ENCODE data around the gene HSFX3. TPM values are rescaled to one million over a fixed set of nuclear protein-coding genes. Genes with fewer than 3 reads are reported as not detected.

Gene HSFX3
- total RNA-seq, 1 donor from 2014 or later: not detected

DNA sequence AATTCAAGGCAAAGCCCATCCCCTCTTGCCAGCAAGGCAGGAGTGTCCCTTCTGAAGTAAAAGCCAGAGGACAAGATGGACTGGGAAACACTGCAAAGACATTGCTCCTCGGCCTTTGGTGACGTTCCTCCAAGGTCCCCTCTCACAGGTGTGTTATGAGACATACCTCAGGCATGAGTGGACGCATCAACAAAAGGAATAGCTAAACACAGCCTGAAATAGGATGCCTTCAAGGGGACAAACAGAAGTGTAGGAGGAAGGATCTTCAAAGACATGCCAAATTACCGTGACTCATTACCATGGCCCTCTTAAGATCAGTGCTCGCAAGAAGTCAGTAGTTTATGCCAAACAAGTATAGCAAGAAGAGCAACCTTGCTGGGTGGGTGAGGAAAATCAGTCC, 38.6 kb downstream of the HSFX3 start:
- TF ChIP-seq, protein P1, sequence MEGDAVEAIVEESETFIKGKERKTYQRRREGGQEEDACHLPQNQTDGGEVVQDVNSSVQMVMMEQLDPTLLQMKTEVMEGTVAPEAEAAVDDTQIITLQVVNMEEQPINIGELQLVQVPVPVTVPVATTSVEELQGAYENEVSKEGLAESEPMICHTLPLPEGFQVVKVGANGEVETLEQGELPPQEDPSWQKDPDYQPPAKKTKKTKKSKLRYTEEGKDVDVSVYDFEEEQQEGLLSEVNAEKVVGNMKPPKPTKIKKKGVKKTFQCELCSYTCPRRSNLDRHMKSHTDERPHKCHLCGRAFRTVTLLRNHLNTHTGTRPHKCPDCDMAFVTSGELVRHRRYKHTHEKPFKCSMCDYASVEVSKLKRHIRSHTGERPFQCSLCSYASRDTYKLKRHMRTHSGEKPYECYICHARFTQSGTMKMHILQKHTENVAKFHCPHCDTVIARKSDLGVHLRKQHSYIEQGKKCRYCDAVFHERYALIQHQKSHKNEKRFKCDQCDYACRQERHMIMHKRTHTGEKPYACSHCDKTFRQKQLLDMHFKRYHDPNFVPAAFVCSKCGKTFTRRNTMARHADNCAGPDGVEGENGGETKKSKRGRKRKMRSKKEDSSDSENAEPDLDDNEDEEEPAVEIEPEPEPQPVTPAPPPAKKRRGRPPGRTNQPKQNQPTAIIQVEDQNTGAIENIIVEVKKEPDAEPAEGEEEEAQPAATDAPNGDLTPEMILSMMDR (IDR thresholded peaks at IDR 0.05; ENCODE audit: insufficient read depth, low read length, severe bottlenecking): no peak
- H3K36me3 ChIP-seq (ENCODE audit: control insufficient read depth, insufficient read depth, low read length): no peaks in the 10 kb centered on the region
- no peak overlapping the region for H3K4me3 ChIP-seq (ENCODE audit: low read depth, low read length)
- H3K27me3 ChIP-seq (ENCODE audit: control insufficient read depth, insufficient read depth, low read length): no peaks in the 10 kb centered on the region
- FAIRE-seq (peak; percentile 84), DNase-seq (ENCODE audit: low read depth) (peak; percentile 74)

DNA sequence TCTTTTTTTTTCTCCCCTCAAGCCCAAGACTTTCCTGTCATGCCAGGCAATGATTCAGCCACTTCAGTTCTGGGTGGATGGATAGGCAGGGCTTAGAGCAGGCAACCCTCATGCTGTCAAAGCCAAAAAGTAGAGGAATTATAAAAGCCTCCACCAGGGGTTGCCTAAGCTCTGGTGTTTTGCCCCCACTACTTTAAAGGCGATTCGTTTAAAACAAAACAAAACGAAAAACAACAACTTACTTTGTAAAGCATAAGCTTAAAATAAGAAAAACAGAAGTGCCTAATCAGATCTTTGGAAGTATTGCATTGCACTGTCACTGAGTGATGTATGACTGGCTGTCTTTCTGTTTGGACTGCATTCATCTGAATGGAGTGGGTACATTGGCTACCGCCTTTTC, 39.3 kb downstream of the HSFX3 start:
- Histone ChIP-seq H3K4me3 (ENCODE audit: low read depth, low read length) (no peak overlapping the region), H3K27me3 (ENCODE audit: control insufficient read depth, insufficient read depth, low read length) (no peaks in the 10 kb centered on the region), H3K36me3 (ENCODE audit: control insufficient read depth, insufficient read depth, low read length) (no peaks in the 10 kb centered on the region)
- TF ChIP-seq, protein P1 (IDR thresholded peaks at IDR 0.05; ENCODE audit: insufficient read depth, low read length, severe bottlenecking): peak; percentile 22
- DNase-seq (ENCODE audit: low read depth) (peak; percentile 61), FAIRE-seq (no peak)

DNA sequence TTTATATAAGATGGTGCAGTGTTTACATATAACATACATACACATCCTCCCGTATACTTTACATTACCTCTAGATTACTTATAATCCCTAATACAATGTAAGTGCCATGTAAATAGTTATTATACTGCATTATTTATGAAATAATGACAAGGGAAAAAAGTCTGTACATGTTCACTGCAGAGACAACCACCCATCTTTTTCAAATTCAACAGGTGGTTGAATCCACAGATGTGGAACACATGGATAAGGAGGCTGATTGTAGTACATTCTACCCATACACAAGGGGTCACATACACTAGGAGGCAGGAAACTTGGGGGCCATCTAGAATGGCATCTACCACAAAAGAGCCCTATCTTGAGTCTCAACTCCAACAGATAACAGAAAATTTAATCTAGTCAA, 41.3 kb downstream of the HSFX3 start:
- no peaks in the 10 kb centered on the region for H3K36me3 ChIP-seq (ENCODE audit: control insufficient read depth, insufficient read depth, low read length)
- H3K27me3 ChIP-seq (ENCODE audit: control insufficient read depth, insufficient read depth, low read length): no peaks in the 10 kb centered on the region
- DNase-seq (ENCODE audit: low read depth) (no peak), FAIRE-seq (no peak)
- TF ChIP-seq, protein P1 (IDR thresholded peaks at IDR 0.05; ENCODE audit: insufficient read depth, low read length, severe bottlenecking): no peak
- no peak overlapping the region for H3K4me3 ChIP-seq (ENCODE audit: low read depth, low read length)

DNA sequence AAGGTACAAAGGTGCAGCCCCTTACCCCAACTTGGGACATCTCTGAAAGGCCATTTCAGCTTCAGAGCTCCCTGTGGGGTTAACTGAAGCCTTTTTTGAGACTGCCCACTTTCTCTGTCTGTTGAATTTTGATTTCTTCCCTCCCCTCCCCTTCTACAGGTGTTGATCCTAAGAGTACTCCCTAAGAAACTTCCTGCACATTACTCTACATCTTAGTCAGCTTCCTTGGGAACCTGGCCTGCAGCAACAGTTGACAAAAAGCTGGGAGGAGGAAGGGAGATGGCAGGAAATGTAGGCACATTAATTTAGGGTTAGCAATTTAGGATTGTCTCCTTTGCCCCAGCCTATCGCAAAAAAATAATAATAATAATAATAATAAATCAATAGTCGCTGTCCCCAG, 43.4 kb downstream of the HSFX3 start:
- DNase-seq (ENCODE audit: low read depth) (peak; percentile 59), FAIRE-seq (no peak)
- H3K36me3 ChIP-seq (ENCODE audit: control insufficient read depth, insufficient read depth, low read length): peaks cover 2% of the 10 kb centered on the region
- no peaks in the 10 kb centered on the region for H3K27me3 ChIP-seq (ENCODE audit: control insufficient read depth, insufficient read depth, low read length)
- TF ChIP-seq, protein P1 (IDR thresholded peaks at IDR 0.05; ENCODE audit: insufficient read depth, low read length, severe bottlenecking): no peak
- no peak overlapping the region for H3K4me3 ChIP-seq (ENCODE audit: low read depth, low read length)

DNA sequence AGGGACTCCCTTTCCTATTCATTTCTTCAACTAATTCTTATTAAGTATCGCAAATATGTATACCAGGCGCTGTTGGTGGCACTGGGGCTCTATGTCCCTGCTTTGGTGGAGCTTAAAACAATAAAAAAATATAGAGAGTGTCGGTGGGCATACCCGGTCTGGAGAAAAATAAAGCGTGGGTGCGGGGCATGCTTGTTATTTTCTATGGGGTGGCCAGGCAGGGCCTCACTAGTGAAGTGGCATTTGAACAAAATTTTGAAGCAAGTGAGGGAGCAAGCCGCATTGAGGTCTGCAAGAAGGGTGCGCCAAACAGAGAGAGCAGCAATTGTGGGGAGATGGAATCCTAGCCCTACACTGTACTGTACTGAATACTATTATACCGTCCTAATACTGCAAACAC, 44.1 kb downstream of the HSFX3 start:
- TF ChIP-seq, protein P1 (IDR thresholded peaks at IDR 0.05; ENCODE audit: insufficient read depth, low read length, severe bottlenecking): no peak
- DNase-seq (ENCODE audit: low read depth): no peak
- H3K36me3 ChIP-seq (ENCODE audit: control insufficient read depth, insufficient read depth, low read length): peaks cover 2% of the 10 kb centered on the region
- no peak overlapping the region for H3K4me3 ChIP-seq (ENCODE audit: low read depth, low read length)
- H3K27me3 ChIP-seq (ENCODE audit: control insufficient read depth, insufficient read depth, low read length): no peaks in the 10 kb centered on the region
- FAIRE-seq: no peak

DNA sequence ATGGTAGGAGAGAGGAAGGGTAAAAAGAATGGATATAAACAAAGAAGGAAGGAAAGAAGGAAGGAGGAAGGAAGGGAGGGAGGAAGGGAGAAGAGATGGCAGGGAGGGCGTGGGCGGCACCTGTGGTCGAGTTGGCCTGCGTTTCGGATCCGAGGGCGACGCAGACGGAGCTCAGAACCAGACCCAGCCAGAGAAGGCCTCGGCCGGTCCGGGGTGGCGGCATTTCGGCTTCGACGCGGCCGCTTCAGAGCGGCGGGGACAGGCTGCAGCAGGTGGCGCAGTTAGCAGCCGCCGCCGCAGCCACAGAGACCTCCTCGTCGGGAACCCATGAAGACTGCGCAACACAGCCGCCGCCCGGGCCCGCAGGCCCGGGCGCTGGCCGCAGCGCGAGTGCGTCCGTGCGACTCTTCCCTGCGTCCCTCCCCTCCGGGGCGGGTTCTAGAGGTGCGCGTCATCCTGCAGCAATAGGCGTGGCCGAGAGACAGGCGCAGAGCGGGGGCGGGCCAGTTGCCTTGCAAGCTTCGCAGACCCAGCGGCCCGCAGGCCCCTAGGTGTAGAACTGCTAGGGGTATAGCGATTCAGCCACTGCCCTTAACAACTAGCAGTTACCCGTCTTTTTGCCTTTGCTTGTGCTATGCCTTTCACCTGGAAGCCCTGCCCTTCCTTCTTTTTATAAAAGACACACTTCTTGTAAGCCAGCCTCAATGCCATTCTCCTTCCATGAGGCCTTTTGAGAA, 44.6 kb downstream of the HSFX3 start, which contains the start of gene IDS:
IDS (minus strand) TSS at position 392 of the 737 bp plus-strand sequence; CDS start at position 223, 169 bp downstream.
- FAIRE-seq: no peak

More for the DNA sequence above, 44.6 kb downstream of the HSFX3 start, which contains the start of gene IDS:
- DNase-seq (ENCODE audit: low read depth): peak; percentile 79
- Histone ChIP-seq H3K4me3 (ENCODE audit: low read depth, low read length) (peak within 1 kb of the TSS; percentile 53), H3K27me3 (ENCODE audit: control insufficient read depth, insufficient read depth, low read length) (no peaks in the 10 kb centered on the region), H3K36me3 (ENCODE audit: control insufficient read depth, insufficient read depth, low read length) (peaks cover 2% of the 10 kb centered on the region)
- TF ChIP-seq, protein P1 (IDR thresholded peaks at IDR 0.05; ENCODE audit: insufficient read depth, low read length, severe bottlenecking): no peak

All from bronchial epithelial cell (primary cell).